ENCODE data around the gene MED26.
A peak's percentile ranks its signal among the peaks of the same experiment; 100 is the strongest.
"Not testable (repeated sequence)": the region's sequence is repeated elsewhere in the genome, so short reads cannot be mapped to it uniquely, and the experiment has no call there.

MED26 gene, protein sequence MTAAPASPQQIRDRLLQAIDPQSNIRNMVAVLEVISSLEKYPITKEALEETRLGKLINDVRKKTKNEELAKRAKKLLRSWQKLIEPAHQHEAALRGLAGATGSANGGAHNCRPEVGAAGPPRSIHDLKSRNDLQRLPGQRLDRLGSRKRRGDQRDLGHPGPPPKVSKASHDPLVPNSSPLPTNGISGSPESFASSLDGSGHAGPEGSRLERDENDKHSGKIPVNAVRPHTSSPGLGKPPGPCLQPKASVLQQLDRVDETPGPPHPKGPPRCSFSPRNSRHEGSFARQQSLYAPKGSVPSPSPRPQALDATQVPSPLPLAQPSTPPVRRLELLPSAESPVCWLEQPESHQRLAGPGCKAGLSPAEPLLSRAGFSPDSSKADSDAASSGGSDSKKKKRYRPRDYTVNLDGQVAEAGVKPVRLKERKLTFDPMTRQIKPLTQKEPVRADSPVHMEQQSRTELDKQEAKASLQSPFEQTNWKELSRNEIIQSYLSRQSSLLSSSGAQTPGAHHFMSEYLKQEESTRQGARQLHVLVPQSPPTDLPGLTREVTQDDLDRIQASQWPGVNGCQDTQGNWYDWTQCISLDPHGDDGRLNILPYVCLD

DNA sequence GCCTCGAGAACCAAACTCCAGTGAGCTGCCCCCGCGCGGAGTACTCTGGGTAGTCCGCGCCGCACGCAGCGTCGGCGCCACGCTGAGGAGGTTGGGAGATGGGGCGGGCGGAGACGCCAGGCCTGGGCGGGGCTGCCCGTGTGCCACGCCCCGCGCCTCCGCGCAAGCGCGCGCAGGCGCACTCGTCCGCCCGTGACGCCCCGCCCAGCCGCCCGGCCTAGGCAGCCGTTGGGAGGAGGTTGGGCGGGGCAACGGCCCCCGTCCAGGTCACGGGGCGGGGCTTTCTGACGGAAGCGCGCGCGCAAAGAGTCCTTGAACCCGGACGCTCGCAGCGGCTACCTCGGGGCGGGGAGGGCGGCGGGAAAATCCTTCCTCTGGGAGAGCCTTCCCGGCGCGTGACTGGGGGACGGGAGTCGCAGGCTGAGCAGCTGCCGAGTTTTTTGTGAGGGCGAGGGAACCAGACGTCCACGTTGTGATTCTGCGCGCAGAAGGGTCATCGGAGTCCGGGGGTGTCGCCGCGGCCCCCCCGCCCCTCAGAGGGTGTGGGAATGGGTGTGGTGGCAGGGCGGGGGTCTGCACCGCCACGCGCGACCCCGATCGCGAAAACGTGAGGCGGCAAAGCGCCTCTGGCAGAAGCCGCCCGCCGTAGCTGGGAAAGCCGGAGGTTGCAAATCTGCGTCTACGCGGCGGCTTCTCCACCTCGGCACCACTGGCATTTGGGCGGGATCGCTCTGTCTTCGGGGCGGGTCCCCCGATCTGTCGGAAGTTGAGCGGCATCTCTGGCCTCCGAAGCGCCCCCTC is at the start of gene MED26:
Gene MED26, minus strand, starts transcription at position 22 of the 801 bp plus-strand sequence. CDS start 261 bp downstream, outside the sequence.
- peak; percentile 98 for DNase-seq

- DNase-seq: no peak
These were observed 49.1 kb upstream of the MED26 start for GRCh38 chr19:16677055-16677454.

GRCh38 chr19:16676101-16676798 is 48.2 kb upstream of the MED26 start:
- no peak for DNase-seq

- DNase-seq: not testable (repeated sequence)
These were observed 45.8 kb upstream of the MED26 start for GRCh38 chr19:16673839-16674238.

DNA sequence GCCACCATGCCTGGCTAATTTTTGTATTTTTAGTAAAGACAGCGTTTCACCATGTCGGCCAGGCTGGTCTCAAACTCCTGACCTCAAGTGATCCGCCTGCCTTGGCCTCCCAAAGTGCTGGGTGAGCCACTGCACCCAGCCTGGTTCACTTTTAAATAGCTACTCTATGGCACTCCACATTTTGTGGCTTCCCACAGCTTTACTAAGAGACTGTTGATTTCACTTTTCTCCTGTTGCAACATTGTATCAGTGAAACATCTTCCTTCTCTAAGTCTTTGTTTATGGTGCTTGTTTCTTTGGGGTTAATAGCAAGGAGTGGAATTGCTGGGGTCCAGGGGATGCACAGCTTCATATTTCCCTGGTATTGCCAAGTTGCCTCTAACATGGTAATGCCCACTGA is 45.2 kb upstream of the MED26 start:
- no peak for DNase-seq

DNA sequence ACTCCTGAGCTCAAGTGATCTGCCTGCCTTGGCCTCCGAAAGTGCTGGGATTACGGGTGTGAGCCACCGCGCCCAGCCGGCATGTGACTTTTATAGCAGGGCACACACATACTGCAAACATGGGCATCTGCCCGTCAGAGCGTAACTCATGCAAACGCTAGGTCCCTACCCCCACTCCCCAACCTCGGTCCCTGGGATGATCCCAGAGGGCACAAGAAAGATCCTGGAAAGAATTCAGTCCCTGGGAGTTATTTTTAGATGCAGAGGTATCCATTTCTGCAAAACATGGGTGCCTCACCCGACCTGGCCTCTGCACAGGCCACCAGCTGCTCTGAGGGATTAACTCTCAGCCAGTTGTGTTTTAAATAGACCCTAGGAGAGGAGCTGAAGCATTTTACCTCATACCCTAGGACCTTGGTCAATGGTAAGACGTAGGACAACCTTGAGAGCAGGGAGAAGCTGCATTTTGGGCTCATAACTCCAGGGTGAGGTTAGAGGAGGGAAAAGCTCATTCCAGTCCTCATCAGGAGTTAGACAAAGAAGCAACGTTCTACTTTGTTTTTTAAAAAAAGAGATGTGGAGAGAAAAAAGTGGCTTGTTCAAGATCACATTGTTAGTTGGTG is 43.8 kb upstream of the MED26 start:
- no peak for DNase-seq

GRCh38 chr19:16670291-16670690 is 42.3 kb upstream of the MED26 start:
- no peak for DNase-seq

- DNase-seq: not testable (repeated sequence)
These were observed 40.7 kb upstream of the MED26 start for GRCh38 chr19:16668702-16669101.

DNA sequence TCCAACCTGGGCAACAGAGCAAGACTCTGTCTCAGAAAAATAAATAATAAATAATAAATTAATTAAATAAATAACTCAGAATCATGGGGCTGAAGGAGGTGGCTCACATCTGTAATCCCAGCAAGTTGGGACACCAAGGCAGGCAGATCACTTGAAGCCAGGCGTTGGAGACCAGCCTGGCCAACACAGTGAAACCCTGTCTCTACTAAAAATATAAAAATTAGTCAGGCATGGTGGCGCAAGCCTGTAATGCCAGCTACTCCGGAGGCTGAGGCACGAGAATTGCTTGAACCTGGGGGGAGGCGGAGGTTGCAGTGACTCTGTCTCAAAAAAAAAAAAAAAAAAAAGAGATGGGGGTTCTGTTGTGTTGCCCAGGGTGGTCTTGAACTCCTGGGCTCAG is 40.2 kb upstream of the MED26 start:
- DNase-seq: no peak

DNA sequence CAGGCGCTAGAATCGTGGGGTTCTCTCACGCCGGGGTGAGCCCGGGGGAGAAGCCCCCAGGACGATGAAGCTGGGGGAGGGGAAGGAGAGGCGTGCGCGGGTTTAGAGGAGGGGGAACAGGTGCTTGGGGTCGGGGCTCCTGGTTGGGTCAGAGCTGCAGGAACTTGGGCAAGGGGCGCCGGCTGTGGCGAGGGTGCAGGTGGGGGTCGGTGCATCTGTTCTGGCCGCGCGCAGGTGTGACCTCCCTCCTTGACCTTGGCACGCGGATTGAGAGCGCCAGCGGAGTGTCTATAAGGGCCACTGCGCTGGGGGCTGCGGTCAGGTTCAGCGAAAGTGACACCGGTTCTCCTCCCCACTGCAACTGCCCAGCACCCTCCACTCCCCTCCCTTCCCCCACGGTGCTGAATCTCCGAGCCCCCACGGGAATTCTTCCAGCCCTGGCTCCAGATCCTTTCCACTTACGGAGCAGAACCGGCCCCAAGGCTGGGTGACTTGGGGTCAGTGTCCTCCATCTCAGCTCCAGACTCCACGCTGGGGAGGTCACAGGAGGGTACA is 33.6 kb upstream of the MED26 start:
- peak; percentile 46 for DNase-seq

- peak; percentile 82 for DNase-seq
These were observed 32.9 kb upstream of the MED26 start, which contains the start of gene TMEM38A for GRCh38 chr19:16660763-16661479. Gene TMEM38A, plus strand, starts transcription at chr19:16661139. Its CDS starts 79 bp downstream, at chr19:16661218.

GRCh38 chr19:16659832-16660708 is 32.1 kb upstream of the MED26 start, which contains the start of gene SMIM7:
Gene SMIM7, minus strand, starts transcription at chr19:16660144. Its CDS starts 34 bp downstream, at chr19:16660110.
- DNase-seq: peak; percentile 98

DNA sequence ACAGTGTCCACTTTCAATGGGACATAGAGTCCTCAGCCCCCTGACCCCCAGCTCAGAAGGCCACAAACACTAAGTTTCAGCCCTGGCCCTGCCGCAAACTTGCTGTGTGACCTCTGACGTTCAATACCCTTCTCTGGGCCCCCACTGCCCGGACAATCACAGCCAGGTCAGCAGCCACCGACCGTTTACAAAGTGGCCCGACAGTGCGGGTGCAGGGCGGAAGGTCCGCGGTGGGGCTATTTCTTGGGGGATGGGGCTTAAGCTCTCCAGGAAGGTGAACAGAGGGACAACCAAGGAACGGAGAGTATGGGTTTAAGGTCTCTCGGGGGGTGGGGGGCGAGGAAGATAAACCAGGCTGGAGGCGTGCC is 31.4 kb upstream of the MED26 start:
- no peak for DNase-seq

GRCh38 chr19:16657384-16657783 is 29.4 kb upstream of the MED26 start:
- no peak for DNase-seq

- no peak for DNase-seq
These were observed 27.7 kb upstream of the MED26 start for GRCh38 chr19:16655727-16656126.

DNA sequence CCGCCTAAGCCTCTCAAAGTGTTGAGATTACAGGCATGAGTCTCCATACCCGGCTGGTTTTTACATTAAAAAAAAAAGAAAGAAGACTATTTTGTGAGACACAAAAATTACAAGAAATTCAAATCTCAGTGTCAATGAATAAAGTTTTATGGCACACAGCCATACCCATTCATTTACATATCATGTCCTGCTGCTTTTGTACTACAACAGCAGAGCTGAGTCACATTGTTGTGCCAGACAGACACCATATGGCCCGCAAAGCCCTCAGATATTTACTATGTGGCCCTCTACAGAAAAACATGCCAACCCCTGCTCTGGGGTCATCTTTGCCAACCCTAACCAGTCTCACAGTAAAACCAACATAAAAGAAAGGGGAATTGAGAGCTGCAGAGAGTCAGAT is 26.6 kb upstream of the MED26 start:
- DNase-seq: no peak

GRCh38 chr19:16654140-16654539 is 26.1 kb upstream of the MED26 start:
- DNase-seq: peak; percentile 15

GRCh38 chr19:16652854-16653253 is 24.9 kb upstream of the MED26 start:
- DNase-seq: no peak

DNA sequence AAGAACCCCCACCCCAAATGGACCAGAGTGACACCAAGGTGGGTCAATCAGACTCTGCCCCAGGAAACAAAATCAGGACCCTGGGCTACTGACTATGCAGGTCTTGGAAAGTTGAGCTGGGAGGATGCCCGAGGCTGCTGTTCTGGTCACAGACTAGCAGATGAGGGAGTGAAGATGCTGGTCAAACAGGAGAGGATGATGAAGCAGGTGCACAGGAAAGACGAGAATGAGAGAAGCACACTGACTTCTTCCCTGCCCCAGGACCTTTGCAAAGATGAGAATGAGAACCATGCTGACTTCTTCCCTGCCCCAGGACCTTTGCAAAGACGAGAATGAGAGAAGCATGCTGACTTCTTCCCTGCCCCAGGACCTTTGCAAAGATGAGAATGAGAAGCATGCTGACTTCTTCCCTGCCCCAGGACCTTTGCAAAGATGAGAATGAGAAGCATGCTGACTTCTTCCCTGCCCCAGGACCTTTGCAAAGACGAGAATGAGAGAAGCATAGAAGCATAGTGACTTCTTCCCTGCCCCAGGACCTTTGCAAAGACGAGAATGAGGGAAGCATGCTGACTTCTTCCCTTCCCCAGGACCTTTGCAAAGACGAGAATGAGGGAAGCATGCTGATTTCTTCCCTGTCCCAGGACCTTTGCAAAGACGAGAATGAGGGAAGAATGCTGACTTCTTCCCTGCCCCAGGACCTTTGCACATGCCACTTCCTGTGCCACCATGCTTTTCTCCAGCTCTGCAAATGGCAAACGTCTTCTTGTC is 23.6 kb upstream of the MED26 start:
- not testable (repeated sequence) for DNase-seq

All from DMS53 (cell line).